Inferior parietal cortex (tissue), 1 donor: ENCODE measurements around the gene ESYT2.

Source experiments
- DNase-seq: peaks from one replicate; pipeline ENCODE4 v3.0.0-alpha.2; 2016; ENCODE audit errors: extremely low spot score

The ESYT2 gene

GRCh38 chr7:158825628-158826289 is 3.5 kb downstream of the ESYT2 start:
- DNase-seq: no peak

DNA sequence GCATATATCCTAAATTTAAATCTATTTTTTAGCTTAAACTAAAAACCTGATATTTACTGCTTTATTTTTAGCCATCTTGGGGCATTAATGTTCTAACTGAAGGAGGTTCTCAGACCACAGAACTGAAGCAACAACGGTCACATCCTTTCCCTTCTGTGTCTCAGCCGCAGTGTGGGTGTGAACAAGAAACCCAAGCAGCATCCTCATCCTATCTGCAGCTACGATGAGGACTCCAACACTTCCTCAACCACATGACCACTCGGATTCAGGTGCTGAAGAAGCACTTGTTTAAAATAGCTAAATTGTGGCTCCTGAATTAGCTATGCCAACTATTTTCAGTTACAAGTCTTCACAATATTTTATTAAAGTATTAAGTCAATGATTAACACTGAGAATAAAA is 5.3 kb downstream of the ESYT2 start:
- DNase-seq: no peak

- DNase-seq: no peak
Observed at GRCh38 chr7:158821171-158822031, 7.9 kb downstream of the ESYT2 start.

- no peak for DNase-seq
Observed at GRCh38 chr7:158820656-158821055, 8.7 kb downstream of the ESYT2 start.

- DNase-seq: no peak
Observed at GRCh38 chr7:158819571-158820203, 9.6 kb downstream of the ESYT2 start.

- DNase-seq: no peak
Observed at GRCh38 chr7:158818325-158819213, 10.7 kb downstream of the ESYT2 start.

DNA sequence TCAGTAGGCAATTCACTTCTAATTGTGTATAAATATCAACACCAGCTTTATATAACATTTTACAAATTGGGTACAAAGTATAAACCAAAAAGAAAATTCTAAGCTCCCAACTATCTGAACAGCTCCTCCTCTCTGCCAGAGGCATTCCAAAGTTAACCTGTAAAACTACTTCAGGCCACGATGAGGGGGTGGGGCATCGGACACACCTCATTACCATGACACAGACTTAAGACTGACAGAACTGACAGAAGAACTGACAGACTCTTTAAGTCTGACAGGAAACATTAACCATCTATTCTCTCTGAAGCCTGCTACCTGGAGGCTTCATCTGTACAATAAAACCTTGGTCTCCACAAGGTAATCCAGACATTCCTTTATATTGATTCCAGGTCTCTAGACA is 12.3 kb downstream of the ESYT2 start:
- DNase-seq: no peak

- no peak for DNase-seq
Observed at GRCh38 chr7:158816271-158816670, 13.0 kb downstream of the ESYT2 start.

GRCh38 chr7:158815800-158816128 is 13.5 kb downstream of the ESYT2 start:
- DNase-seq: no peak

GRCh38 chr7:158815083-158815799 is 14.1 kb downstream of the ESYT2 start:
- no peak for DNase-seq

DNA sequence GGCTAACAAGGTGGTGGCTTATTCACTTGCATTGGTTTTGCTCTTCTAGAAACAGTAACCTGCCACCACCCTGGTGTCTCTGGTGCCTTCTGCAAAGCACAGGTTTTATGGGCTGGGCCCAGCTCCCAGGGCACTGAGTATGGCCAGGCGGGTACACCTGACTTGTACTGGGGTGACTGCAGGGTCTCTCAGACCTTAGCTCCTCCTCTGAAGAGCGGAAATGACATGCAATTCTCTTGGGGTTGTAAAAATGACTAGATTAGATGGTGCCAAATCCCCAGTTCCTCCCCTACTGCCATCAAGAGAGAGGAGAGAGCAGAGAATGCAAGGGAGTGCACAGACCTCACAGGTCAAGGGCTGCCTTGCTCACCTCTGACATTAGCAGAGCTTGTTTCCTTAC is 14.7 kb downstream of the ESYT2 start:
- DNase-seq: no peak

DNA sequence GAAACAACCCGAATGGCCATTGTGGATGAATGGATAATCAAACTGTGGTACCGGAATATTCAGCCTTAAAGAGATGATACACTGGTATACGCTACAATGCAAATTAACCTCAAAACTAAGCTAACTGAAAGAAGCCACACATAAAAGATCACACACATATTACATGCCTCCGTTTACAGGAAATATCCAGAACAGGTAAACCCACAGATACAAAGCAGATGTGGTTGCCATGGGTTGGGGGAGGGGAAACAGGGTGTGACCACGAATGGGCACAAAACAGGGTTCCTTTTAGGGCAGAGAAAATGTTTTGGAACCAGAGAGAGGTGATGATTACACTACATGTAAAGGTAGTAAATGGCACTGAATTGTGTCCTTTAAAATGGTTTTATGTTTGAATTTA is 16.6 kb downstream of the ESYT2 start:
- DNase-seq: no peak

DNA sequence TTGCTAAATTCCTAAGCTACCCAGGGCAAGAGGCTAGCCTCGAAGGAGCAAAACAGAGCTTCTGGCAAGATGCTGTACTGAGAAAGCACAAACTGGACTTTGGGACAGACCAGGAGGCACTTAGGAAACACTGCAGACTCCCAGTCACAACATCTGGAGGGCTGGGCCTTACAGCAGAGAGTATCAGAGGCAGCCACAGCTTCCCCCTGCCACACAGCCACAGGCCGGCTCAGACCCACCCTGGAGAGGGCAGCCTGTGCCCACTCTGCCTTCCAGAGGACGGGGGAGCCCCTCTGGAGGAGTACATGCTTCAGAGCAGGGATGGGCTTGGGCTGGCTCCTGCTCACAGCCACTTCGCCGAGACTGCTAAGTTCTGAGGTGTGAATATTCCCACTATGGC is 17.4 kb downstream of the ESYT2 start:
- no peak for DNase-seq

GRCh38 chr7:158811461-158811860 is 17.8 kb downstream of the ESYT2 start:
- DNase-seq: no peak

DNA sequence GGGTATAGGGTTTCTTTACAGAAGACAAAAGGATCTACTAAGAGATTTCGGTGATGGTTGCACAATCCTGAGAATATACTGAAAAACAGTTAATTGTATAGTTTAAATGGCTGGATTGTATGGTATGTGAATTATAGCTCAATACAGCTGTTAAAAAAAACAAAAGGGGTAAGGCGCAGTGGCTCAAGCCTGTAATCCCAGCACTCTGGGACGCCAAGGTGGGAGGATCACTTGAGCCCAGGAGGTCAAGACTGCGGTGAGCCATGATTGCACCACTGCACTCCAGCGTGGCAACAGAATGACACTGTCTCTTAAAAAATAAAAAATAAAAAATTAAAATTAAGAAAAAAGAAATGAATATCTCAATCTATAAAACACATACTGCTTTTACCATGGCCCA is 18.5 kb downstream of the ESYT2 start:
- DNase-seq: no peak

- DNase-seq: no peak
Observed at GRCh38 chr7:158809596-158809995, 19.7 kb downstream of the ESYT2 start.

DNA sequence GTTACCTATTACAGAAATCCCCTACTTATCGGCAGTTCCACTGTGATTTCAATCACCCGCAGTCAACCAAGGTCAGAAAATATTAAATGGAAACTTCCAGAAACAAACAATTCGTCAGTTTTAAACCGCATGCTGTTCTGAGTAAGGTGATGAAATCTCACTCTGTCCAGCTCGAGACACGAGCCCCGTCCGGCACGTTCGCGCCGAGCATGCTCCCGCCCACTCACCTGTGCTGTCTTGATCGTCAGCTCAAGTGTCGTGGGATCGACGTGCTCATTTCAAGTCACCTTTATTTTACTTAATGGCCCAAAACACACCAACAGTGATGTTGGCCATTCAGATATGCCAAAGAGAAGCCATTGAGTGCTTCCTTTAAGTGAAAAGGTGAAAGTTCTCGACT is 21.2 kb downstream of the ESYT2 start:
- no peak for DNase-seq

GRCh38 chr7:158805937-158806336 is 23.4 kb downstream of the ESYT2 start:
- no peak for DNase-seq

DNA sequence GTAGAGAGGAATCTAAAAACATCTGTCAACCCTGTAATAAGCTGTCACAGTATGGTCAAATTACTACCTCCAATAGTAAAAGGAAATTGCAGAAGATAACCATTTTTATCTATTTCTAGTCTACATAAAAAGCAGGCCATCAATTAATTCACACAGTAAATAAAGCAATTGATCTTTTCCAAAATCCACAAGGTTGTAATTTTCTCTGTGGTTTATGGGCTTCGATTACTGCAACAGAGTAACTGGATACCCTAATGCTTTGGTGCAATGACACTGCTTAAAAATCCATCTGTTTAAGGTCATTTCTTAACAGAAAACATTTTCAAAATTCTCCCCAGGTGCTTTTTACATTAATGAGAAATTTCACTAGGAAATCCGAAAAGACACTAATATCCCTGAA is 23.9 kb downstream of the ESYT2 start:
- no peak for DNase-seq

DNA sequence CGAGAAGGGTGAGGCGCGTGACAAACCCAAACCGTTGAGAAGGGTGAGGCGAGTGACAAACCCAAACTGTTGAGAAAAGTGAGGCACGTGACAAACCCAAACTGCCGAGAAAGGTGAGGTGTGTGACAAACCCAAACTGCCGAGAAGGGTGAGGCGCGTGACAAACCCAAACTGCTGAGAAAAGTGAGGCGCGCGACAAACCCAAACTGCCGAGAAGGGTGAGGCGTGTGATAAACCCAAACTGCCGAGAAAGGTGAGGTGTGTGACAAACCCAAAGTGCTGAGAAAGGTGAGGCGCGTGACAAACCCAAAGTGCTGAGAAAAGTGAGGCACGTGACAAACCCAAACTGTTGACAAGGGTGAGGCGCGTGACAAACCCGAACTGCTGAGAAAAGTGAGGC is 25.0 kb downstream of the ESYT2 start:
- no peak for DNase-seq

DNA sequence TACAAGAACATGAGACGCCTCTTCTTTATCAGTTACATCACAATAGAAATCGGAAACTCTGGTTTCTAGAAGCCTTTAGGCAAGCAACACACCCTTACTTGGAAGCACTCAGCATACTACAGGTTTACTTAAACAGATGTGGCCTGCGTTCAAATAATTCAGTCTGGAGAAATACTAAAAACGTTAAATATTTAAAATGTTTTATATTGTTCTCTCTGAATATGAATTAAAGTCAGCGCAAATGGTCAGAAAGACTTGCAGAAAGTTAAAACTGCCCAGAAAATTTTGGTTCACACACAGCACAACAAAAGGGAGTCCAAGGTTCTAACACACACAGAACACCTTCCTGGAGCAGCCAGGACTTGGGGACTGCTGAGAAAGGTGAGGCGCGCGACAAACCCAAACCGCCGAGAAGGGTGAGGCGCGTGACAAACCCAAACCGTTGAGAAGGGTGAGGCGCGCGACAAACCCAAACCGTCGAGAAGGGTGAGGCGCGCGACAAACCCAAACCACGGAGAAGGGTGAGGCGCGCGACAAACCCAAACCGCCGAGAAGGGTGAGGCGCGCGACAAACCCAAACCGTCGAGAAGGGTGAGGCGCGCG is 25.8 kb downstream of the ESYT2 start:
- DNase-seq: no peak
